Astrocyte (in vitro differentiated cells and primary cell): Measurements from ENCODE around the gene SNX2. TPM values are rescaled to one million over a fixed set of nuclear protein-coding genes. Genes with fewer than 3 reads are reported as not detected.

ENCODE experiments used
- DNase-seq: peaks from one replicate; pipeline ENCODE4 v3.0.0-alpha.2; 2010; ENCODE audit warnings: low read depth
- FAIRE-seq: peaks from 2 replicates; lab custom pipeline; 2011; peaks lifted over from hg19 to GRCh38; lab: Jason Lieb, UNC
- H2AFZ ChIP-seq: 2 replicates; pipeline ENCODE4 v1.6.0; 2012; ENCODE audit warnings: low read depth, low read length, inconsistent platforms
- H3K27ac ChIP-seq: 2 replicates; pipeline ENCODE4 v1.5.1; 2011; ENCODE audit warnings: low read depth, low read length, inconsistent platforms
- H3K27me3 ChIP-seq: 2 replicates; pipeline ENCODE4 v1.6.0; 2011; ENCODE audit warnings: low read length, inconsistent platforms; ENCODE audit not compliant: insufficient read depth
- H3K36me3 ChIP-seq: 2 replicates; pipeline ENCODE4 v1.5.1; 2011; ENCODE audit warnings: low read length, inconsistent platforms; ENCODE audit not compliant: insufficient read depth
- H3K4me1 ChIP-seq: 2 replicates; pipeline ENCODE4 v1.5.1; 2011; ENCODE audit warnings: low read length, inconsistent platforms; ENCODE audit not compliant: insufficient read depth
- H3K4me2 ChIP-seq: 2 replicates; pipeline ENCODE4 v1.6.0; 2012; ENCODE audit warnings: low read length, inconsistent platforms
- H3K4me3 ChIP-seq: 2 replicates; pipeline ENCODE4 v1.5.1; 2011; ENCODE audit warnings: low read depth, mild to moderate bottlenecking, low read length, inconsistent platforms; ENCODE audit not compliant: insufficient read depth
- H3K79me2 ChIP-seq: 2 replicates; pipeline ENCODE4 v1.6.0; 2012; ENCODE audit warnings: mild to moderate bottlenecking, low read length, inconsistent platforms; ENCODE audit not compliant: insufficient read depth
- H3K9ac ChIP-seq: 2 replicates; pipeline ENCODE4 v1.6.0; 2012; ENCODE audit warnings: mild to moderate bottlenecking, low read length, inconsistent platforms
- H3K9me3 ChIP-seq: 2 replicates; pipeline ENCODE4 v1.5.1; 2012; ENCODE audit warnings: low read depth, mild to moderate bottlenecking, low read length, inconsistent platforms; ENCODE audit not compliant: insufficient read depth
- H4K20me1 ChIP-seq: 2 replicates; pipeline ENCODE4 v1.6.0; 2012; ENCODE audit warnings: low read length, inconsistent platforms; ENCODE audit not compliant: insufficient read depth
- H3K27ac Mint-ChIP-seq: one replicate; pipeline ENCODE4 v1.8.0; 2021; ENCODE audit warnings: mild to moderate bottlenecking, mixed read lengths; ENCODE audit not compliant: unreplicated experiment
- H3K27me3 Mint-ChIP-seq: one replicate; pipeline ENCODE4 v1.8.0; 2021; ENCODE audit warnings: low read depth, mixed read lengths; ENCODE audit not compliant: unreplicated experiment
- H3K36me3 Mint-ChIP-seq: one replicate; pipeline ENCODE4 v1.8.0; 2021; ENCODE audit warnings: low read depth, mixed read lengths; ENCODE audit not compliant: unreplicated experiment
- H3K4me1 Mint-ChIP-seq: one replicate; pipeline ENCODE4 v1.8.0; 2021; ENCODE audit warnings: low read depth, mixed read lengths; ENCODE audit not compliant: unreplicated experiment
- H3K4me3 Mint-ChIP-seq: one replicate; pipeline ENCODE4 v1.8.0; 2021; ENCODE audit warnings: mild to moderate bottlenecking, moderate library complexity, mixed read lengths; ENCODE audit not compliant: unreplicated experiment
- H3K9me3 Mint-ChIP-seq: one replicate; pipeline ENCODE4 v1.8.0; 2021; ENCODE audit warnings: mild to moderate bottlenecking, mixed read lengths; ENCODE audit not compliant: unreplicated experiment
- EZH2 ChIP-seq: IDR thresholded peaks from 2 replicates; pipeline ENCODE4 v1.6.1; 2012; ENCODE audit warnings: mild to moderate bottlenecking, low read length, inconsistent platforms; ENCODE audit not compliant: insufficient read depth
- total RNA-seq: library from RNA; stranded (reverse); gene quantifications from 2 replicates; pipeline ENCODE4 v1.2.1, GENCODE V29; 2021
- TF ChIP-seq, protein P1 (sequence below): IDR thresholded peaks from 2 replicates; pipeline ENCODE4 v1.5.1; 2011; ENCODE audit warnings: low read depth, mild to moderate bottlenecking, inconsistent platforms, low read length, moderate library complexity; ENCODE audit not compliant: insufficient read depth

SNX2 gene
- total RNA-seq, 1 donor from 2014 or later: 87.2 TPM

DNA sequence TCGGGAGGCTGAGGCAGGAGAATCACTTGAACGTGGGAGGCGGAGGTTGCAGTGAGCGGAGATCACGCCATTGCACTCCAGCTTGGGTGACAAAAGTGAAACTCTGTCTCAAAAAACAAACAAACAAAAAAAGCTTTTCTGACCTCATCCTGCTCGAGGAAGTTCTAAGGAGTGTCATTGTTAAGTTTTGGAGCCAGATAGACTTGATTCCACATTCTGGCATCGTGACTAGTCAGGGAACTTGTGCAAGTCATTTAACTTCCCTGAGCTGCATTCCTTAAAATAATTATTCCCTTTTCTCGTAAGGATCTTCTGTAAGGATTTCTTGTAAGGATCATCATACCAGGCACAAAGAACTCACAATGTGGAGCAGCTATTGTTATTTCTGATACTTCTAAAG lies 96.8 kb downstream of the SNX2 start:
- peaks cover 11% of the 10 kb centered on the region for H4K20me1 ChIP-seq
- H3K9me3 ChIP-seq: no peaks in the 10 kb centered on the region
- peaks cover 7% of the 10 kb centered on the region for H3K4me1 ChIP-seq
- H3K27me3 Mint-ChIP-seq: no peaks in the 10 kb centered on the region
- peaks cover 2% of the 10 kb centered on the region for H3K36me3 ChIP-seq
- DNase-seq: no peak
- H3K27me3 ChIP-seq: no peaks in the 10 kb centered on the region
- H3K4me1 Mint-ChIP-seq: peaks cover 6% of the 10 kb centered on the region
- no peak overlapping the region for H3K27ac Mint-ChIP-seq
- H3K4me2 ChIP-seq: no peak overlapping the region
- TF ChIP-seq, protein P1, sequence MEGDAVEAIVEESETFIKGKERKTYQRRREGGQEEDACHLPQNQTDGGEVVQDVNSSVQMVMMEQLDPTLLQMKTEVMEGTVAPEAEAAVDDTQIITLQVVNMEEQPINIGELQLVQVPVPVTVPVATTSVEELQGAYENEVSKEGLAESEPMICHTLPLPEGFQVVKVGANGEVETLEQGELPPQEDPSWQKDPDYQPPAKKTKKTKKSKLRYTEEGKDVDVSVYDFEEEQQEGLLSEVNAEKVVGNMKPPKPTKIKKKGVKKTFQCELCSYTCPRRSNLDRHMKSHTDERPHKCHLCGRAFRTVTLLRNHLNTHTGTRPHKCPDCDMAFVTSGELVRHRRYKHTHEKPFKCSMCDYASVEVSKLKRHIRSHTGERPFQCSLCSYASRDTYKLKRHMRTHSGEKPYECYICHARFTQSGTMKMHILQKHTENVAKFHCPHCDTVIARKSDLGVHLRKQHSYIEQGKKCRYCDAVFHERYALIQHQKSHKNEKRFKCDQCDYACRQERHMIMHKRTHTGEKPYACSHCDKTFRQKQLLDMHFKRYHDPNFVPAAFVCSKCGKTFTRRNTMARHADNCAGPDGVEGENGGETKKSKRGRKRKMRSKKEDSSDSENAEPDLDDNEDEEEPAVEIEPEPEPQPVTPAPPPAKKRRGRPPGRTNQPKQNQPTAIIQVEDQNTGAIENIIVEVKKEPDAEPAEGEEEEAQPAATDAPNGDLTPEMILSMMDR: no peak
- TF ChIP-seq EZH2: no peak
- no peak overlapping the region for H3K27ac ChIP-seq
- H3K9me3 Mint-ChIP-seq: no peaks in the 10 kb centered on the region
- H2AFZ ChIP-seq: no peak overlapping the region
- H3K4me3 Mint-ChIP-seq: no peak overlapping the region
- FAIRE-seq: no peak
- H3K79me2 ChIP-seq: peaks cover 18% of the 10 kb centered on the region
- H3K36me3 Mint-ChIP-seq: peaks cover 10% of the 10 kb centered on the region
- H3K4me3 ChIP-seq: no peak overlapping the region
- no peak overlapping the region for H3K9ac ChIP-seq

DNA sequence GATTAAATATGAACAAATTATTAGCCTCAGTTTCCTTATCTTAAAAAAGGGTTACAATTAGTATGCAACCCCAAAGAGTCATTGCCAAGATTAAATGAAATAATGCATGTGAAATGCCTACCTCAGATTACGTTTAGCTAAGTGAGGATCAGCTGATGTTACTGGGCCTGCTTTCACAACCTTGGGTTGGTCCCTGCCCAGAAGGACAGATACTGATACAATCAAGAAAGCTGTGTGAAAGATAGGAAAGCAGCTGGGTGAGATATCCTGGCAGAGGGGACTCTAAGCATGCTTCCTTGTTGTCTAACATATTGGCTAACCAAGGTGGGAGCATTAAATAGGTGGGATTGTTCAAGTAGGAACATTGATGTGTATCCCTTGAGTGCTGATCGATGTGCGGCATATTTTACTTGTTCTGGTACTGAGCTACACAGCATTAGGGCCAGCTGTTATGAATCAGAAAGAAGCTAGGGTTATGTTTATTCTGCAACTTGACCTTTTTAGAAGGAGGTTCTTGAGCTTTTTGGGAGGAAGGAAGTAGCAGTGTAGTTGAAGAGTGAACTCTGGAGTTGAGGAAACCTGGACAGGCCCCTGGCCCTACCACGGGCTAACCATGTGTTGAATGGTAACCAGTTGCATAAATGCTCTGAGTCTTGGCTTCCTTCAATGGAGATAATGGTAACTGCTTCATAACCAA lies 99.4 kb downstream of the SNX2 start:
- H3K79me2 ChIP-seq: peaks cover 14% of the 10 kb centered on the region
- peaks cover 7% of the 10 kb centered on the region for H3K4me1 ChIP-seq
- no peaks in the 10 kb centered on the region for H3K27me3 Mint-ChIP-seq
- no peaks in the 10 kb centered on the region for H3K9me3 Mint-ChIP-seq
- peaks cover 25% of the 10 kb centered on the region for H4K20me1 ChIP-seq
- no peak for TF ChIP-seq EZH2
- TF ChIP-seq, protein P1: no peak
- H3K4me1 Mint-ChIP-seq: peaks cover 6% of the 10 kb centered on the region
- H3K36me3 ChIP-seq: no peaks in the 10 kb centered on the region
- no peak overlapping the region for H3K4me3 ChIP-seq
- no peak overlapping the region for H3K4me2 ChIP-seq
- DNase-seq: no peak
- H3K27ac Mint-ChIP-seq: no peak overlapping the region
- H3K36me3 Mint-ChIP-seq: peaks cover 9% of the 10 kb centered on the region
- no peak for FAIRE-seq
- H3K9me3 ChIP-seq: no peaks in the 10 kb centered on the region
- no peak overlapping the region for H3K9ac ChIP-seq
- no peak overlapping the region for H3K27ac ChIP-seq
- H2AFZ ChIP-seq: no peak overlapping the region
- H3K27me3 ChIP-seq: no peaks in the 10 kb centered on the region
- H3K4me3 Mint-ChIP-seq: no peak overlapping the region

DNA sequence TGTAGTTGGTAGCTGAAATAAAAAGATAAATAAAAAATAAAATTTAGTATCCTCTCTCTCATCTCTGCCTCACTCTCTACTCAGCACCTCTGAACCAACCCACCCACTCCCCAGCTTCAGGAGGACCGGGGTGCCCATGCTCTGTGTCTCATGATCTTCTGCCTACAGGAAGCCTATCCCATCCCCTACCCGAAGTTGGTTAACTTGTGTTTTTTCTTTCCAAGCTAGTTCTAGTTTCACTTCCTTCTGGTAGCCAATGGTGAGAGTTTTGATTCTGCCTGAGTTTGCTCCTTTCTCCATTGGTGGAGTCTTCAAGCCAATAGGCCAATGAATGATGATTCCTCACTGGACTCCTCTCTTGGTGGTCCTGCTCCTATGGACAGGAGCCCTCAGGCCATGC lies 102.6 kb downstream of the SNX2 start:
- no peaks in the 10 kb centered on the region for H3K36me3 ChIP-seq
- FAIRE-seq: no peak
- no peak overlapping the region for H3K27ac Mint-ChIP-seq

More for the DNA sequence above, 102.6 kb downstream of the SNX2 start:
- H3K9ac ChIP-seq: no peak overlapping the region
- H3K79me2 ChIP-seq: peaks cover 14% of the 10 kb centered on the region
- no peak overlapping the region for H3K4me3 ChIP-seq
- Mint-ChIP-seq H3K4me3 (no peak overlapping the region), H3K27me3 (no peaks in the 10 kb centered on the region), H3K4me1 (peaks cover 8% of the 10 kb centered on the region), H3K9me3 (no peaks in the 10 kb centered on the region), H3K36me3 (peaks cover 9% of the 10 kb centered on the region)
- DNase-seq: no peak
- no peak overlapping the region for H3K4me2 ChIP-seq
- TF ChIP-seq, protein P1: no peak
- TF ChIP-seq EZH2: no peak
- H2AFZ ChIP-seq: no peak overlapping the region
- no peaks in the 10 kb centered on the region for H3K27me3 ChIP-seq
- no peaks in the 10 kb centered on the region for H3K9me3 ChIP-seq
- no peaks in the 10 kb centered on the region for H3K4me1 ChIP-seq
- no peak overlapping the region for H3K27ac ChIP-seq
- peaks cover 43% of the 10 kb centered on the region for H4K20me1 ChIP-seq
